SKM-1 (cell line): ENCODE results near the gene DDX39A.
"Not testable (repeated sequence)": the region's sequence is repeated elsewhere in the genome, so short reads cannot be mapped to it uniquely, and the experiment has no call there.

Source experiments
- DNase-seq: peaks from one replicate; lab custom pipeline; 2025; ENCODE audit not compliant: unreplicated experiment; lab: John Stamatoyannopoulos, UW

DDX39A gene

GRCh38 chr19:14367016-14367415, 52.1 kb downstream of the DDX39A start:
- no peak for DNase-seq

DNA sequence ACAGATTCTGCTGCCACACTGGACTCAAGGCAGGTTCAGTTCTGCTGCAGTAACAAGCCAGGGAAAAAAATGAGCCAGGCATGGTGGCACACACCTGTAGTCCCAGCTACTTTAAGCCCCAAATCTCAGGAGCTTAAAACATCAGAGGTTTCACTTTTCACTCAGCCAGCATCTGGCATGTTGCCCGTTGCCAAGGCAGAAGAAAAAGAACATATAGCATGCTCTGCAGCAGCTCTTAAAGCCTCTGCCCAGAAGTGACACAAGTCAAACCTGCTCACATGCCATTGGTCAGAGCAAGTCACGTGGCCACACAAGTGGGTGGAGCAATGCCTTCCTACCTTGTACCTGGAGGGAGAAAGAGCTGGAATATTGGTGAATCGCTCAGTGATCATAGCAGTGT, 52.6 kb downstream of the DDX39A start:
- no peak for DNase-seq

- DNase-seq = not testable (repeated sequence)
These were observed 55.1 kb downstream of the DDX39A start for GRCh38 chr19:14364098-14364443.

DNA sequence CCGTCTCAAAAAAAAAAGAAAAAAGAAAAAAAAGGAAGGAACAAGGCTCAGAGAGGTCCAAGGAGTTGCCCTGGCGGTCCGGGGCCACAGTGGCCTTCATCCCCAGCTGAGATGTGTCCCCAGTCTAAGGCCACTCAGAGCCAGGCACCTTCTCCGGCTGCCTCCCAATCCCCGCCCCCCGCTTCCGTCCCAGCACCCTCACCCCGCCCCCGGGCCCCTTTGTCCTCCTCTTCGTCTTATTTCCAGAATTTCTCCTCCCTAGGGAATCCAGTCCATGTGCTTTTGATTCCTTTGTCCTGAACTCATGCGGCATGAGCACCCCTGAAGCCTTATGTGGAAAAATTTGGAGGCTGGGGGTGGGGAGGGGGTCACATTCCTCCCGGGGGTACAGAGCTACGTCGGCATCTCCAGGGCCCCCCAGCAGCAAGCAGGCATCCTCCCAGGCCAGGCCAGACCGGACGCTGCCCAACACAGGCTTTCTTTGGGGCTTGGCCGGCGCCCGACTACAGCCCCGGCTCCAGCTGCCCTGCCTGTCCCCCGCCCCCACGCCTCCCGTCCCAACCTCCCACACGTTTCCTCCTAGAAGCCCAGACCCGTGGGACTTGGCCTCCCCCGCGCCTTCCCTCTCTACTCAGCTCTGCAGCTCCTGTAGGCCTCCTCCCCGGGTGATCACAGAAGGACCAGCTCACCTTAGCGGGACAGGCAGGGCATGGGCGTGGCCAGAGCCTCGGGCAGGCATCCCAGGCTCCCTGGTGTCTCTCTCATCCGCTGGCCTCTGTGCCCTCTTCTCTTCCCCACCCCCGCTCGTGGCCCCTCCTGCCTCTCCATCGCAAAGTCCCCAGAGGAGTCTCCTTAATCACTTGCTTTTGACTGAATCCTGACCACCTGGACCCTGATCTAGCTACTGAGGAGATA, 55.7 kb downstream of the DDX39A start:
- DNase-seq = no peak

- DNase-seq = no peak
These were observed 57.3 kb downstream of the DDX39A start for GRCh38 chr19:14361824-14362223.
